Measurements from ENCODE around the gene COL20A1. TPM values are rescaled to one million over a fixed set of nuclear protein-coding genes. Genes with fewer than 3 reads are reported as not detected.

Gene COL20A1
- total and polyA plus RNA-seq, 2 donors from 2014 or later: 0.58 TPM; not detected in 1

GRCh38 chr20:63328026-63328700 lies 35.2 kb downstream of the COL20A1 start:
- Histone ChIP-seq H3K4me3 (ENCODE audit: low read length in 3 of 3) (no peak overlapping the region), H3K27me3 (ENCODE audit: control insufficient read depth, insufficient read depth, low read length) (no peaks in the 10 kb centered on the region), H3K27ac (ENCODE audit: low read depth in 2 of 2, low read length in 2 of 2) (no peak overlapping the region), H3K9ac (ENCODE audit: low read length in 3 of 3) (no peak overlapping the region), H3K4me1 (ENCODE audit: control insufficient read depth in 2 of 3, insufficient read depth in 2 of 3, low read depth in 1 of 3, low read length in 3 of 3) (no peaks in the 10 kb centered on the region), H3K36me3 (ENCODE audit: control insufficient read depth in 2 of 3, insufficient read depth in 3 of 3, low read length in 3 of 3) (no peaks in the 10 kb centered on the region), H3K9me3 (ENCODE audit: control insufficient read depth in 2 of 3, insufficient read depth in 1 of 3, low read length in 3 of 3) (peaks cover 0 to 7% (median 2%) of the 10 kb centered on the region in 3 donors)
- peak in 1 of 5 donors; percentile 64 for DNase-seq
- no peak for TF ChIP-seq CTCF (IDR thresholded peaks at IDR 0.05; ENCODE audit: borderline replicate concordance, extremely low read depth, insufficient read depth)
- intact Hi-C loops (cut with DNase I): no loop called here
- no peak for FAIRE-seq

DNA sequence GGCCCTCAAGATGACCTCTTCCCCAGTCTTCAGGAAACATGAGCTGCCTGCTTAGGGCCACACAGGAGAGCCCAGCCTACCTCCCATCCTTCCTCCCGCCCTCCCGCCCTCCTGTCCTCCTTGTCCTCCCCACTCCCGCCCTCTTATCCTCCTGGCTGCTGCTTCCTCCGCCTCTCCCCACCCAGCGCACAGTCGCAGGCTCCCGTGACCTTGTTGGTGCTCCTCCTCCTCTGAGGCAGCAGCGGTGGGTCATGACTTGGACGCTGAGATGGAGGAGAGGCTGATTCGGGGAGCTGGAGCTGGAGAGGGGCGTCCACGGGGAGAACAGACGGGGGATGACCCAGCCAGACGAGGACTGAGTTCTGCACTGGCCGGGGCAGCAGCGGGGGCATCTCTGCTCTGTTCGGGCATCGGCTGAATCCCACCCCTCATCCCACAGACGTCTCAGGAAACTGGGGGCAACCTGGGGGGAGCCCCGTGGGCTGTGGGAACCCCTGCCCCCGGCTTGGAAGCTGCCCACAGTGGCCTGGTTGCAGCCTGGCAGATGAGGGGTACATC lies 35.8 kb downstream of the COL20A1 start:
- H3K27me3 ChIP-seq (ENCODE audit: control insufficient read depth, insufficient read depth, low read length): no peaks in the 10 kb centered on the region
- no peaks in the 10 kb centered on the region for H3K4me1 ChIP-seq (ENCODE audit: control insufficient read depth in 2 of 3, insufficient read depth in 2 of 3, low read depth in 1 of 3, low read length in 3 of 3)
- no peak for FAIRE-seq
- H3K27ac ChIP-seq (ENCODE audit: low read depth in 2 of 2, low read length in 2 of 2): no peak overlapping the region
- H3K36me3 ChIP-seq (ENCODE audit: control insufficient read depth in 2 of 3, insufficient read depth in 3 of 3, low read length in 3 of 3): no peaks in the 10 kb centered on the region
- peak in 2 of 5 donors; percentile 45 to 53 for DNase-seq
- TF ChIP-seq CTCF (IDR thresholded peaks at IDR 0.05; ENCODE audit: borderline replicate concordance, extremely low read depth, insufficient read depth): no peak
- no peak overlapping the region for H3K4me3 ChIP-seq (ENCODE audit: low read length in 3 of 3)
- no peak overlapping the region for H3K9ac ChIP-seq (ENCODE audit: low read length in 3 of 3)
- H3K9me3 ChIP-seq (ENCODE audit: control insufficient read depth in 2 of 3, insufficient read depth in 1 of 3, low read length in 3 of 3): peaks cover 0 to 7% (median 2%) of the 10 kb centered on the region in 3 donors
- intact Hi-C loops (cut with DNase I): no loop called here

- H3K4me1 ChIP-seq (ENCODE audit: control insufficient read depth in 2 of 3, insufficient read depth in 2 of 3, low read depth in 1 of 3, low read length in 3 of 3): no peaks in the 10 kb centered on the region
- intact Hi-C loops (cut with DNase I): no loop called here
- no peak overlapping the region for H3K4me3 ChIP-seq (ENCODE audit: low read length in 3 of 3)
- no peak for FAIRE-seq
- H3K36me3 ChIP-seq (ENCODE audit: control insufficient read depth in 2 of 3, insufficient read depth in 3 of 3, low read length in 3 of 3): no peaks in the 10 kb centered on the region
- no peaks in the 10 kb centered on the region for H3K27me3 ChIP-seq (ENCODE audit: control insufficient read depth, insufficient read depth, low read length)
- TF ChIP-seq CTCF (IDR thresholded peaks at IDR 0.05; ENCODE audit: borderline replicate concordance, extremely low read depth, insufficient read depth): no peak
- peaks cover 0 to 7% (median 2%) of the 10 kb centered on the region in 3 donors for H3K9me3 ChIP-seq (ENCODE audit: control insufficient read depth in 2 of 3, insufficient read depth in 1 of 3, low read length in 3 of 3)
- no peak overlapping the region for H3K9ac ChIP-seq (ENCODE audit: low read length in 3 of 3)
- peak in 1 of 5 donors; percentile 60 for DNase-seq
- H3K27ac ChIP-seq (ENCODE audit: low read depth in 2 of 2, low read length in 2 of 2): no peak overlapping the region
Observed at GRCh38 chr20:63329331-63330083, 36.5 kb downstream of the COL20A1 start.
